Activated naive CD8-positive, alpha-beta T cell treated with anti-CD3 and anti-CD28 coated beads, Interleukin-2, amount 10 ng/mL, durations not matched to agents 7 days and 5 days (primary cell): Measurements from ENCODE around the gene AURKA. TPM values are rescaled to one million over a fixed set of nuclear protein-coding genes. Genes with fewer than 3 reads are reported as not detected.
A peak's percentile ranks its signal among the peaks of the same experiment; 100 is the strongest.
"Not testable (repeated sequence)": the region's sequence is repeated elsewhere in the genome, so short reads cannot be mapped to it uniquely, and the experiment has no call there.

Experiments
- ATAC-seq: fragments of 150-1000 bp; cut with Tn5 transposase; one replicate; pipeline ENCODE4 v1.10.0; 2021; ENCODE audit warnings: low read depth, moderate library complexity
- POLR2A ChIA-PET: fragments of 350-600 bp; sonication (Branson Sonifier 250); formaldehyde crosslinking; loops from one replicate; lab custom pipeline; 2021; ENCODE audit warnings: antibody characterized with exemption; lab: Charles Lee
- DNase-seq: peaks from one replicate; pipeline ENCODE4 v3.0.0; 2021
- H3K27ac Mint-ChIP-seq: one replicate; pipeline ENCODE4 v1.8.0; 2022; ENCODE audit warnings: mild to moderate bottlenecking, mixed read lengths
- H3K27me3 Mint-ChIP-seq: one replicate; pipeline ENCODE4 v1.8.0; 2022; ENCODE audit warnings: mild to moderate bottlenecking, moderate library complexity, mixed read lengths
- H3K36me3 Mint-ChIP-seq: one replicate; pipeline ENCODE4 v1.8.0; 2021; ENCODE audit warnings: mild to moderate bottlenecking, mixed read lengths
- H3K4me1 Mint-ChIP-seq: one replicate; pipeline ENCODE4 v1.8.0; 2021; ENCODE audit warnings: mixed read lengths
- H3K4me3 Mint-ChIP-seq: one replicate; pipeline ENCODE4 v1.8.0; 2022; ENCODE audit warnings: mild to moderate bottlenecking, moderate library complexity, mixed read lengths
- H3K9me3 Mint-ChIP-seq: one replicate; pipeline ENCODE4 v1.8.0; 2021; ENCODE audit warnings: mixed read lengths
- total RNA-seq, 2 experiments: library from RNA; stranded (reverse); gene quantifications; one replicate each; pipeline ENCODE4 v1.2.3, GENCODE V29; 2021

The AURKA gene
- total RNA-seq, 2 experiments from 2014 or later, result 52.4 to 60.1 TPM

GRCh38 chr20:56417911-56418310, 25.9 kb upstream of the AURKA start:
- ATAC-seq (no peak), DNase-seq (no peak)
- Mint-ChIP-seq H3K4me1 (peaks cover 70% of the 10 kb centered on the region), H3K36me3 (peaks cover 43% of the 10 kb centered on the region), H3K4me3 (peak overlapping the region; percentile 73), H3K27me3 (no peaks in the 10 kb centered on the region), H3K27ac (peak overlapping the region; percentile 92), H3K9me3 (no peaks in the 10 kb centered on the region)
- POLR2A ChIA-PET, result interaction anchor here (0.9 to 3.2 kb wide), 9 partner anchors 9 to 51 kb away, joined by 3 to 34 read pairs (median 6); partner anchors contain the start of genes AURKA, CSTF1 and RTF2

GRCh38 chr20:56417402-56417801, 25.4 kb upstream of the AURKA start:
- no peaks in the 10 kb centered on the region for H3K27me3 Mint-ChIP-seq
- H3K4me3 Mint-ChIP-seq, result peak overlapping the region; percentile 73
- peaks cover 46% of the 10 kb centered on the region for H3K36me3 Mint-ChIP-seq
- DNase-seq (no peak), ATAC-seq (no peak)
- peaks cover 67% of the 10 kb centered on the region for H3K4me1 Mint-ChIP-seq
- POLR2A ChIA-PET, result interaction anchor here (1.2 to 3.2 kb wide), 6 partner anchors 24 to 51 kb away, joined by 3 to 34 read pairs (median 8); partner anchors contain the start of genes AURKA, CSTF1 and RTF2
- no peaks in the 10 kb centered on the region for H3K9me3 Mint-ChIP-seq
- peak overlapping the region; percentile 92 for H3K27ac Mint-ChIP-seq

DNA sequence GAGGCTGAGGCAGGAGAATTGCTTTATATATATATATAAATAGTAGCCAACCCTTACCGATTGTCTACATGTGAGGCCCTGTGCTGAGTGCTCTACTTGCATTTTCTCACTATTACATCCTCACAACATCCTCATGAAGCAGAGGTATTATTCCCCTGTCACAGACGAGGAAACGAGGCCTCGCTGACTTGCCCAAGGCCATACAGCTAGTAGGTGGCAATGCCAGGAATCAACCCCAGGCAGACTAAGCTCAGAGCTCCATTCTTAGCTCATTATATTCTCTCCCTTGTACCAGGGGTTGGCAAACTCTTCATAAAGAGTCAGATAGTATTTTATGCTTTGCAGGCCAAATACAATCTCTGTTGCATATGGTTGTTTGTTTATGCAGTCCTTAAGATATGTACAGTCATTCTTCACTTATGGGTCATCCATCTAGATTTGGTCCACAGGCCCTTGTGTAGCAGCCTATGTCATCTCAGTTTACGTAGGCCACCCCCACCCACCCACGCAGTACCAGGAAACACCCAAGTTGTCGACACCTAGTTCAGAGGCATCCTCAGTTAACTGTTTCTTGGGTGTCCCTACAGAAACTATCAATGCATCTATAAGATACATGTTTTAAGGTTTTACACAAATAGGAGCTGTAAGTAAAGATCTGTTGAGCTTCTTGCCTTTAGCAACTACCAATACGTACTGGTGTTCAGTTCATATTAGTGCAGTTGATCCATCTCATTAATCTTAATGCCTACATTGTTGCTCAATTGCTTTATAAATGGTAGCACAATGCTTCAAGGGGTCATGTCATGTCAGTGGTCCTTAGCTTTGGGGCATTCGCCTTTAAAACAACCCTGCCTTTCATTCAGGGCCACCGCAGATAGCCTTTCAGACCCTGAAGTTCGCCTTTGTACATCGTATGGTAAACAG, 23.1 kb upstream of the AURKA start:
- POLR2A ChIA-PET, result interaction anchor here (0.5 to 1.3 kb wide), 2 partner anchors 42 to 49 kb away, joined by 3 to 4 read pairs; no protein-coding TSS in a partner anchor
- Mint-ChIP-seq H3K4me1 (peaks cover 62% of the 10 kb centered on the region), H3K4me3 (peak overlapping the region; percentile 95), H3K9me3 (no peaks in the 10 kb centered on the region), H3K27me3 (no peaks in the 10 kb centered on the region), H3K36me3 (peaks cover 36% of the 10 kb centered on the region), H3K27ac (peak overlapping the region; percentile 82)
- ATAC-seq (peak; percentile 25), DNase-seq (no peak)

GRCh38 chr20:56412949-56413348, 20.9 kb upstream of the AURKA start:
- no peak for DNase-seq
- no peak for ATAC-seq
- H3K4me1 Mint-ChIP-seq, result peaks cover 55% of the 10 kb centered on the region
- peak overlapping the region; percentile 95 for H3K4me3 Mint-ChIP-seq
- H3K9me3 Mint-ChIP-seq, result no peaks in the 10 kb centered on the region
- no peaks in the 10 kb centered on the region for H3K27me3 Mint-ChIP-seq
- peak overlapping the region; percentile 98 for H3K27ac Mint-ChIP-seq
- POLR2A ChIA-PET, result interaction anchor here (0.7 to 3.5 kb wide), 11 partner anchors 9 to 56 kb away, joined by 4 to 49 read pairs (median 6); partner anchors contain the start of genes AURKA, CSTF1 and RTF2
- H3K36me3 Mint-ChIP-seq, result peaks cover 41% of the 10 kb centered on the region

- Mint-ChIP-seq H3K4me1 (peaks cover 52% of the 10 kb centered on the region), H3K27me3 (no peaks in the 10 kb centered on the region), H3K9me3 (no peaks in the 10 kb centered on the region), H3K27ac (peak overlapping the region; percentile 98), H3K4me3 (peak overlapping the region; percentile 95), H3K36me3 (peaks cover 41% of the 10 kb centered on the region)
- POLR2A ChIA-PET, result interaction anchor here (0.9 to 3.5 kb wide), 13 partner anchors 10 to 57 kb away, joined by 3 to 49 read pairs (median 6); partner anchors contain the start of genes AURKA, CSTF1 and RTF2
- ATAC-seq, result no peak
- no peak for DNase-seq
Observed at GRCh38 chr20:56412473-56412790, 20.4 kb upstream of the AURKA start.

- H3K4me1 Mint-ChIP-seq, result peaks cover 47% of the 10 kb centered on the region
- H3K36me3 Mint-ChIP-seq, result peaks cover 43% of the 10 kb centered on the region
- peak within 1 kb of the TSS; percentile 95 for H3K4me3 Mint-ChIP-seq
- no peaks in the 10 kb centered on the region for H3K9me3 Mint-ChIP-seq
- H3K27me3 Mint-ChIP-seq, result no peaks in the 10 kb centered on the region
- POLR2A ChIA-PET, result interaction anchor here (0.8 to 3.5 kb wide), 13 partner anchors 10 to 57 kb away, joined by 3 to 49 read pairs (median 6); partner anchors contain the start of genes AURKA, CSTF1 and RTF2
- DNase-seq (peak; percentile 53), ATAC-seq (peak; percentile 79)
- H3K27ac Mint-ChIP-seq, result peak within 1 kb of the TSS; percentile 98
Observed at GRCh38 chr20:56411759-56412472, 19.9 kb upstream of the AURKA start, which contains the start of gene CASS4. Gene CASS4, plus strand, starts transcription at chr20:56412260. Its CDS starts 199 bp downstream, at chr20:56412459.

DNA sequence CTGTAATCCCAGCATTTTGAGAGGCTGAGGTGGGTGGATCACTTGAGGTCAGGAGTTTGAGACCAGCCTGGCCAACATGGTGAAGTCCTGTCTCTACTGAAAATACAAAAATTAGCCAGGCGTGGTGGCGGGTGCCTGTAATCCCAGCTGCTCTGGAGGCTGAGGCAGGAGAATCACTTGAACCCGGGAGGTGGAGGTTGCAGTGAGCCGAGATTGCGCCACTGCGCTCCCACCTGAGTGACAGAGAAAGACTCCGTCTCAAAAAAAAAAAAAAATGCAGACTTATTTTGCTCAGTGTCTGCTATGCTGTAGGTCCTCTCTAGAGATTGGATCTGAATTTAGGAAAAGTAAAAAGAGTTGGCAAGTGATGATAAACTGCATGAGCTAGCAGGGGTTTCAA, 19.3 kb upstream of the AURKA start:
- peaks cover 44% of the 10 kb centered on the region for H3K36me3 Mint-ChIP-seq
- not testable (repeated sequence) for DNase-seq, H3K9me3 Mint-ChIP-seq, ATAC-seq, H3K27me3 Mint-ChIP-seq
- H3K4me3 Mint-ChIP-seq, result peak overlapping the region; percentile 95
- H3K27ac Mint-ChIP-seq, result peak overlapping the region; percentile 98
- POLR2A ChIA-PET, result interaction anchor here (0.8 to 3.5 kb wide), 11 partner anchors 9 to 58 kb away, joined by 3 to 49 read pairs (median 8); partner anchors contain the start of genes AURKA, CSTF1 and RTF2
- peaks cover 42% of the 10 kb centered on the region for H3K4me1 Mint-ChIP-seq

DNA sequence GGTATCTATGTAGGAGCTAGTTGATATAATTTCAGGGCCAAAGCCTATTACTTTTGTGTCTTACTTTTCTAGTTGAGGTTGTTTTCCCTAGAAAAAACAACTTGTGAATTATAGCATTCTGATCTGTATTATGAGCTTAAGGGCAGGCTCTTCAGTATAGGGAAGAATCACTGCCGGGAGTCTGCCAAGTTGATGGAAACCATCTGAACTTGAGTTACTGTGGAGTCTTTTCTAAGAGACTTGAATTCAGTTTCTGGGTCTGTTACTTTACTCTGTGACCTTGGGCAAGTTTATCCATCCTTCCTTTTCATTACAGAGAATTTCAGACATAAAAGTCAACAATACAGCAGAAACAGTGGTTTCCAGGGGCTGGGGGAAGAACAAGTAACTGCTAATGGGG, 17.9 kb upstream of the AURKA start:
- DNase-seq, result no peak
- ATAC-seq, result no peak
- no peaks in the 10 kb centered on the region for H3K27me3 Mint-ChIP-seq
- no peak overlapping the region for H3K4me3 Mint-ChIP-seq
- peak overlapping the region; percentile 30 for H3K27ac Mint-ChIP-seq
- H3K9me3 Mint-ChIP-seq, result no peaks in the 10 kb centered on the region
- POLR2A ChIA-PET, result no interaction called here
- H3K4me1 Mint-ChIP-seq, result peaks cover 40% of the 10 kb centered on the region
- peaks cover 55% of the 10 kb centered on the region for H3K36me3 Mint-ChIP-seq

GRCh38 chr20:56409521-56409920, 17.5 kb upstream of the AURKA start:
- no peak for DNase-seq
- no peak for ATAC-seq
- peaks cover 58% of the 10 kb centered on the region for H3K36me3 Mint-ChIP-seq

GRCh38 chr20:56406910-56407309, 14.9 kb upstream of the AURKA start:
- POLR2A ChIA-PET, result no interaction called here
- no peak for ATAC-seq
- Mint-ChIP-seq H3K27me3 (no peaks in the 10 kb centered on the region), H3K9me3 (no peaks in the 10 kb centered on the region), H3K27ac (no peak overlapping the region), H3K4me1 (peaks cover 23% of the 10 kb centered on the region), H3K36me3 (peaks cover 58% of the 10 kb centered on the region), H3K4me3 (no peak overlapping the region)
- DNase-seq, result no peak

More at GRCh38 chr20:56409521-56409920, 17.5 kb upstream of the AURKA start:
- Mint-ChIP-seq H3K4me1 (peaks cover 38% of the 10 kb centered on the region), H3K27me3 (no peaks in the 10 kb centered on the region), H3K9me3 (no peaks in the 10 kb centered on the region), H3K4me3 (no peak overlapping the region), H3K27ac (no peak overlapping the region)
- POLR2A ChIA-PET, result interaction anchor here (1.4 to 1.5 kb wide), 2 partner anchors 9 to 30 kb away, joined by 3 to 6 read pairs; no protein-coding TSS in a partner anchor

DNA sequence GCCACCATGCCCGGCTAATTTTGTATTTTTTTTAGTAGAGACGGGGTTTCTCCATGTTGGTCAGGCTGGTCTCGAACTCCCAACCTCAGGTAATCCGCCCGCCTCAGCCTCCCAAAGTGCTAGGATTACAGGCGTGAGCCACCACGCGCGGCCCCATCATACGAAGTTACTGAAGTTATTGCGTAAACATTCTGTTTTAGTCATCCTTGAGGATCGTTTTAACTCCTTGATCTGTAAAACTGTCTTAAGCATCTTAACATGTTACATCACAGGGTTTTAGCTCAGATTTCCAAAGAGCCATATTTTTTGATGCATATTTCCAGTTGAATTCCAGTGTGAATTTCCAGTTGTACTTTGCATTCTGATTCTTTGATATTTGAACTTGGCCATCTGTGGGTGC, 13.3 kb upstream of the AURKA start:
- POLR2A ChIA-PET, result interaction anchor here (1.1 kb wide), 1 partner anchor 63 kb away, joined by 3 read pairs; the partner anchor contains the start of gene RTF2
- not testable (repeated sequence) for H3K4me3 Mint-ChIP-seq, ATAC-seq, H3K27ac Mint-ChIP-seq, H3K27me3 Mint-ChIP-seq, DNase-seq, H3K9me3 Mint-ChIP-seq
- H3K4me1 Mint-ChIP-seq, result peaks cover 17% of the 10 kb centered on the region
- H3K36me3 Mint-ChIP-seq, result peaks cover 60% of the 10 kb centered on the region

- Mint-ChIP-seq H3K36me3 (peaks cover 57% of the 10 kb centered on the region), H3K27me3 (no peaks in the 10 kb centered on the region), H3K9me3 (no peaks in the 10 kb centered on the region), H3K4me3 (no peak overlapping the region), H3K27ac (no peak overlapping the region), H3K4me1 (peaks cover 16% of the 10 kb centered on the region)
- DNase-seq, result no peak
- POLR2A ChIA-PET, result no interaction called here
- no peak for ATAC-seq
Observed at GRCh38 chr20:56403465-56403864, 11.4 kb upstream of the AURKA start.
